H1 (cell line): ENCODE data around the gene BTRC.

ENCODE experiments used
- EGR1 ChIP-seq: IDR thresholded peaks from 2 replicates; pipeline ENCODE4 v1.6.1; 2011; ENCODE audit warnings: low read depth, low read length, borderline replicate concordance
- EP300 ChIP-seq, 2 experiments: IDR thresholded peaks; 1 replicate in 1 of 2; 2 replicates in 1 of 2; pipeline ENCODE4 v1.6.1; 2011 to 2012; ENCODE audit warnings: low read depth in 2 of 2, low read length in 2 of 2, mild to moderate bottlenecking in 2 of 2, borderline replicate concordance in 1 of 2, inconsistent platforms in 1 of 2, moderate library complexity in 1 of 2
- EZH2 ChIP-seq: fragments of 200-600 bp; sonication (generic); IDR thresholded peaks from 2 replicates; pipeline ENCODE4 v1.7.1; 2012; ENCODE audit warnings: low read depth, mild to moderate bottlenecking, moderate library complexity, low read length, inconsistent platforms; ENCODE audit not compliant: severe bottlenecking
- HDAC2 ChIP-seq, 2 experiments: fragments of 300-600 bp in 1 of 2; sonication (generic) in 1 of 2; IDR thresholded peaks; 2 replicates each; pipeline ENCODE4 v1.6.1; 2011 to 2012; ENCODE audit warnings: low read depth in 2 of 2, low read length in 2 of 2, mild to moderate bottlenecking in 2 of 2, moderate library complexity in 2 of 2, borderline replicate concordance in 1 of 2, inconsistent platforms in 1 of 2
- HDAC6 ChIP-seq: IDR thresholded peaks from one replicate; pipeline ENCODE4 v1.7.1; 2012; ENCODE audit warnings: low read depth, mild to moderate bottlenecking, inconsistent platforms, low read length, moderate library complexity
- JUND ChIP-seq: IDR thresholded peaks from 2 replicates; pipeline ENCODE4 v1.6.1; 2011; ENCODE audit warnings: mild to moderate bottlenecking, improper control_type of control experiment, low read length
- PHF8 ChIP-seq: fragments of 200-600 bp; sonication (generic); conservative IDR thresholded peaks from 2 replicates; pipeline ENCODE4 v1.7.1; 2012; ENCODE audit warnings: low read depth, mild to moderate bottlenecking, inconsistent platforms, low read length, moderate library complexity
- POLR2A ChIP-seq, 2 experiments: IDR thresholded peaks; 1 replicate in 1 of 2; 2 replicates in 1 of 2; pipeline ENCODE4 v1.6.1; 2011; ENCODE audit warnings: low read depth in 2 of 2, low read length in 2 of 2, mild to moderate bottlenecking in 2 of 2; ENCODE audit errors: control extremely low read depth in 1 of 2
- POLR2AphosphoS5 ChIP-seq: IDR thresholded peaks from 2 replicates; pipeline ENCODE4 v1.6.1; 2011; ENCODE audit warnings: low read depth, low read length
- TF ChIP-seq, protein P1 (sequence below): IDR thresholded peaks from 2 replicates; pipeline ENCODE4 v1.6.1; 2012; ENCODE audit warnings: low read length, inconsistent platforms
- TF ChIP-seq, protein P2 (sequence below): IDR thresholded peaks from 2 replicates; pipeline ENCODE4 v1.6.1; 2012; ENCODE audit warnings: inconsistent platforms
- TF ChIP-seq, protein P3 (sequence below): IDR thresholded peaks from 2 replicates; pipeline ENCODE4 v1.6.1; 2011; ENCODE audit warnings: low read length, improper control_type of control experiment
- TF ChIP-seq, protein P4 (sequence below), 3 experiments: IDR thresholded peaks; 1 replicate in 2 of 3; 2 replicates in 1 of 3; pipeline versions ENCODE4 v1.5.1 to v1.6.1; 2011; ENCODE audit warnings: low read length in 3 of 3, mild to moderate bottlenecking in 3 of 3, inconsistent platforms in 2 of 3, low read depth in 1 of 3, moderate library complexity in 1 of 3; ENCODE audit not compliant: insufficient read depth in 1 of 3; ENCODE audit errors: control extremely low read depth in 1 of 3
- TF ChIP-seq, protein P5 (sequence below): IDR thresholded peaks from 2 replicates; pipeline ENCODE4 v1.6.1; 2011; ENCODE audit warnings: low read depth, mild to moderate bottlenecking, low read length; ENCODE audit not compliant: insufficient read depth

DNA sequence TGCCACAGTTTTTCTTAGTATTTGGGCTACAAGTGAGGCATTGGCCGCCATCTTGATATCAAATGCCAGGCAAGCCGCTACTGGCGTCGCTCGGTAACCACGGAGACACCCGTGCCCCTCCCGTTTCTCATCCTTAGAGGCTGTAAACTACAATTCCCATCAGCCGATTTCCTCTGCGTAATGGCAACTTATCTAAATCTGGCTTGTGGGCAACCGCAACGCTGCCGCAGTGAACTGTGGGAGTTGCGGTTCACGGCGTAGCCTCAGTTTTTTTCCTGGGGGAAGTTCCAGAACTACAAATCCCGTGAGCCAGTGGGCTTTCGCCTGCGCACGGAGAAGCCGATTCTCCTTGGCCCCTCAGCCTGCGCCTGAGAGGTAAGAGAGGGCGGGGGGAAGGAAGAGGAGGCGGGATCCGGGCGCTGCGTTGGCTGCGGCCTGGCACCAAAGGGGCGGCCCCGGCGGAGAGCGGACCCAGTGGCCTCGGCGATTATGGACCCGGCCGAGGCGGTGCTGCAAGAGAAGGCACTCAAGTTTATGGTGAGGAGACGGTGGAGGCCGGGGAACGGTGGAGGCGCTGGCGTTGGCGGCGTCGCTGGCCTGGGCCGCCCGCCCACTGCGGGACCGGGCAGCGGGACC lies at the start of gene BTRC:
- TF ChIP-seq, protein P1, sequence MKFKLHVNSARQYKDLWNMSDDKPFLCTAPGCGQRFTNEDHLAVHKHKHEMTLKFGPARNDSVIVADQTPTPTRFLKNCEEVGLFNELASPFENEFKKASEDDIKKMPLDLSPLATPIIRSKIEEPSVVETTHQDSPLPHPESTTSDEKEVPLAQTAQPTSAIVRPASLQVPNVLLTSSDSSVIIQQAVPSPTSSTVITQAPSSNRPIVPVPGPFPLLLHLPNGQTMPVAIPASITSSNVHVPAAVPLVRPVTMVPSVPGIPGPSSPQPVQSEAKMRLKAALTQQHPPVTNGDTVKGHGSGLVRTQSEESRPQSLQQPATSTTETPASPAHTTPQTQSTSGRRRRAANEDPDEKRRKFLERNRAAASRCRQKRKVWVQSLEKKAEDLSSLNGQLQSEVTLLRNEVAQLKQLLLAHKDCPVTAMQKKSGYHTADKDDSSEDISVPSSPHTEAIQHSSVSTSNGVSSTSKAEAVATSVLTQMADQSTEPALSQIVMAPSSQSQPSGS = 0 out of 2 replicates have a peak, but pooled peaks have one; percentile 23
- TF ChIP-seq, protein P2, sequence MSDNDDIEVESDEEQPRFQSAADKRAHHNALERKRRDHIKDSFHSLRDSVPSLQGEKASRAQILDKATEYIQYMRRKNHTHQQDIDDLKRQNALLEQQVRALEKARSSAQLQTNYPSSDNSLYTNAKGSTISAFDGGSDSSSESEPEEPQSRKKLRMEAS = no peak; the same call in 1 of the 2 replicates
- TF ChIP-seq, protein P3, sequence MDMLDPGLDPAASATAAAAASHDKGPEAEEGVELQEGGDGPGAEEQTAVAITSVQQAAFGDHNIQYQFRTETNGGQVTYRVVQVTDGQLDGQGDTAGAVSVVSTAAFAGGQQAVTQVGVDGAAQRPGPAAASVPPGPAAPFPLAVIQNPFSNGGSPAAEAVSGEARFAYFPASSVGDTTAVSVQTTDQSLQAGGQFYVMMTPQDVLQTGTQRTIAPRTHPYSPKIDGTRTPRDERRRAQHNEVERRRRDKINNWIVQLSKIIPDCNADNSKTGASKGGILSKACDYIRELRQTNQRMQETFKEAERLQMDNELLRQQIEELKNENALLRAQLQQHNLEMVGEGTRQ = no peak
- TF ChIP-seq, protein P4, sequence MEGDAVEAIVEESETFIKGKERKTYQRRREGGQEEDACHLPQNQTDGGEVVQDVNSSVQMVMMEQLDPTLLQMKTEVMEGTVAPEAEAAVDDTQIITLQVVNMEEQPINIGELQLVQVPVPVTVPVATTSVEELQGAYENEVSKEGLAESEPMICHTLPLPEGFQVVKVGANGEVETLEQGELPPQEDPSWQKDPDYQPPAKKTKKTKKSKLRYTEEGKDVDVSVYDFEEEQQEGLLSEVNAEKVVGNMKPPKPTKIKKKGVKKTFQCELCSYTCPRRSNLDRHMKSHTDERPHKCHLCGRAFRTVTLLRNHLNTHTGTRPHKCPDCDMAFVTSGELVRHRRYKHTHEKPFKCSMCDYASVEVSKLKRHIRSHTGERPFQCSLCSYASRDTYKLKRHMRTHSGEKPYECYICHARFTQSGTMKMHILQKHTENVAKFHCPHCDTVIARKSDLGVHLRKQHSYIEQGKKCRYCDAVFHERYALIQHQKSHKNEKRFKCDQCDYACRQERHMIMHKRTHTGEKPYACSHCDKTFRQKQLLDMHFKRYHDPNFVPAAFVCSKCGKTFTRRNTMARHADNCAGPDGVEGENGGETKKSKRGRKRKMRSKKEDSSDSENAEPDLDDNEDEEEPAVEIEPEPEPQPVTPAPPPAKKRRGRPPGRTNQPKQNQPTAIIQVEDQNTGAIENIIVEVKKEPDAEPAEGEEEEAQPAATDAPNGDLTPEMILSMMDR (IDR thresholded peaks at IDR 0.05; ENCODE audit: control extremely low read depth in 1 of 3, insufficient read depth in 1 of 3, low read depth in 1 of 3, low read length in 3 of 3) = no peak
- TF ChIP-seq EGR1 (no peak), JUND (0 out of 2 replicates have a peak, but pooled peaks have one; percentile 10), POLR2AphosphoS5 (peak; percentile 50; the same call in 1 of the 2 replicates), POLR2A (IDR thresholded peaks at IDR 0.05; ENCODE audit: control extremely low read depth in 1 of 2, low read depth in 2 of 2, low read length in 2 of 2) (peak in 1 of 2 experiments; percentile 33; a peak in 2 of 3 replicates), HDAC2 (IDR thresholded peaks at IDR 0.05; ENCODE audit: borderline replicate concordance in 1 of 2, low read depth in 2 of 2, low read length in 2 of 2) (no peak; a peak in 1 of 4 replicates), EZH2 (no peak), EP300 (IDR thresholded peaks at IDR 0.05; ENCODE audit: borderline replicate concordance in 1 of 2, low read depth in 2 of 2, low read length in 2 of 2) (no peak), HDAC6 (no peak), PHF8 (peak; percentile 80)
- TF ChIP-seq, protein P5, sequence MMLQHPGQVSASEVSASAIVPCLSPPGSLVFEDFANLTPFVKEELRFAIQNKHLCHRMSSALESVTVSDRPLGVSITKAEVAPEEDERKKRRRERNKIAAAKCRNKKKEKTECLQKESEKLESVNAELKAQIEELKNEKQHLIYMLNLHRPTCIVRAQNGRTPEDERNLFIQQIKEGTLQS = no peak
